Mesodermal cell (in vitro differentiated cells): ENCODE results near the gene BCL11A. TPM values are rescaled to one million over a fixed set of nuclear protein-coding genes. Genes with fewer than 3 reads are reported as not detected.

Experiments used
- H3K27ac ChIP-seq: 2 replicates; pipeline ENCODE4 v1.7.0; 2013; ENCODE audit warnings: mild to moderate bottlenecking, low read depth, low read length, moderate library complexity; ENCODE audit not compliant: severe bottlenecking
- H3K36me3 ChIP-seq: 2 replicates; pipeline ENCODE4 v1.7.1; 2013; ENCODE audit warnings: mild to moderate bottlenecking, low read length, moderate library complexity; ENCODE audit not compliant: control insufficient read depth, insufficient read depth
- H3K4me1 ChIP-seq: one replicate; pipeline ENCODE4 v1.7.1; 2013; ENCODE audit warnings: mild to moderate bottlenecking, low read length; ENCODE audit not compliant: insufficient read depth, control insufficient read depth, poor library complexity, severe bottlenecking
- H3K4me3 ChIP-seq: 2 replicates; pipeline ENCODE4 v1.7.0; 2013; ENCODE audit warnings: low read length, control low read depth, mild to moderate bottlenecking; ENCODE audit not compliant: insufficient read depth, poor library complexity, severe bottlenecking; ENCODE audit errors: extremely low read depth
- H3K9me3 ChIP-seq: 2 replicates; pipeline ENCODE4 v1.7.1; 2013; ENCODE audit warnings: mild to moderate bottlenecking, low read length, moderate library complexity; ENCODE audit not compliant: control insufficient read depth
- WGBS, 2 experiments: methylation state at CpG; one replicate each; pipeline ENCODE4 v1.1.5; 2013; ENCODE audit warnings: missing lambda C conversion rate in 2 of 2; ENCODE audit not compliant: insufficient coverage in 2 of 2; 5-methylcytosine and 5-hydroxymethylcytosine counted together
- polyA plus RNA-seq, 2 experiments: library from polyadenylated mRNA; stranded (reverse); fragments of 50-300 nt; gene quantifications; one replicate each; pipeline ENCODE4 v1.2.3, GENCODE V29; 2013

The BCL11A gene
- 11.3 TPM for polyA plus RNA-seq (2013, experiment 1 of 2)
- 11.6 TPM for polyA plus RNA-seq (2013, experiment 2 of 2)

- no peaks in the 10 kb centered on the region for H3K9me3 ChIP-seq
- H3K36me3 ChIP-seq = no peaks in the 10 kb centered on the region
- peaks cover 17% of the 10 kb centered on the region for H3K4me1 ChIP-seq
- H3K27ac ChIP-seq = no peak within 1 kb of the TSS
- H3K4me3 ChIP-seq = peak within 1 kb of the TSS; percentile 70
- 0 to 3% methylated on average over 9 to 10 of the region's 35 CpGs for WGBS, 2 experiments
Observed at GRCh38 chr2:60553495-60554073, at the start of gene BCL11A. BCL11A (minus strand) TSS chr2:60553654; CDS start chr2:60553270, 384 bp downstream.

- Histone ChIP-seq H3K27ac (peak overlapping the region; percentile 50), H3K9me3 (no peaks in the 10 kb centered on the region), H3K4me3 (no peak overlapping the region), H3K4me1 (peaks cover 7% of the 10 kb centered on the region), H3K36me3 (no peaks in the 10 kb centered on the region)
- WGBS, 2 experiments = 74 to 75% methylated on average over 9 to 10 of the region's 12 CpGs
Observed at GRCh38 chr2:60602828-60603532, 49.5 kb upstream of the BCL11A start.

- peaks cover 7% of the 10 kb centered on the region for H3K4me1 ChIP-seq
- no peak overlapping the region for H3K27ac ChIP-seq
- 83% methylated on average over 1 of the region's 6 CpGs; no CpG with 5 or more reads in 1 of the 2 experiments for WGBS, 2 experiments
- H3K36me3 ChIP-seq = no peaks in the 10 kb centered on the region
- H3K4me3 ChIP-seq = no peak overlapping the region
- no peaks in the 10 kb centered on the region for H3K9me3 ChIP-seq
Observed at GRCh38 chr2:60602388-60602787, 48.9 kb upstream of the BCL11A start.

- 100% methylated on average over 1 of the region's 3 CpGs; no CpG with 5 or more reads in 1 of the 2 experiments for WGBS, 2 experiments
- H3K36me3 ChIP-seq = no peaks in the 10 kb centered on the region
- peaks cover 7% of the 10 kb centered on the region for H3K4me1 ChIP-seq
- no peak overlapping the region for H3K4me3 ChIP-seq
- H3K27ac ChIP-seq = no peak overlapping the region
- no peaks in the 10 kb centered on the region for H3K9me3 ChIP-seq
Observed at GRCh38 chr2:60598271-60598670, 44.8 kb upstream of the BCL11A start.

- Histone ChIP-seq H3K4me1 (no peaks in the 10 kb centered on the region), H3K9me3 (peaks cover 5% of the 10 kb centered on the region), H3K4me3 (no peak overlapping the region), H3K36me3 (no peaks in the 10 kb centered on the region), H3K27ac (no peak overlapping the region)
- WGBS, 2 experiments = 60 to 80% methylated on average over 2 of the region's 2 CpGs
Observed at GRCh38 chr2:60597346-60597745, 43.9 kb upstream of the BCL11A start.

- H3K9me3 ChIP-seq = peaks cover 12% of the 10 kb centered on the region
- H3K27ac ChIP-seq = no peak overlapping the region
- no peaks in the 10 kb centered on the region for H3K36me3 ChIP-seq
- WGBS, 2 experiments = 100% methylated on average over 1 to 2 of the region's 2 CpGs
- no peak overlapping the region for H3K4me3 ChIP-seq
- H3K4me1 ChIP-seq = no peaks in the 10 kb centered on the region
Observed at GRCh38 chr2:60596411-60596810, 43.0 kb upstream of the BCL11A start.

GRCh38 chr2:60595953-60596352 is 42.5 kb upstream of the BCL11A start:
- Histone ChIP-seq H3K27ac (no peak overlapping the region), H3K9me3 (peaks cover 12% of the 10 kb centered on the region), H3K36me3 (no peaks in the 10 kb centered on the region), H3K4me1 (no peaks in the 10 kb centered on the region), H3K4me3 (no peak overlapping the region)
- WGBS, 2 experiments = 85 to 100% methylated on average over 3 to 4 of the region's 4 CpGs

GRCh38 chr2:60589104-60589503 is 35.6 kb upstream of the BCL11A start:
- Histone ChIP-seq H3K9me3 (peaks cover 12% of the 10 kb centered on the region), H3K27ac (no peak overlapping the region), H3K4me1 (no peaks in the 10 kb centered on the region), H3K36me3 (no peaks in the 10 kb centered on the region), H3K4me3 (no peak overlapping the region)

GRCh38 chr2:60586081-60586480 is 32.6 kb upstream of the BCL11A start:
- WGBS, 2 experiments = 90 to 98% methylated on average over 6 of the region's 6 CpGs
- no peaks in the 10 kb centered on the region for H3K9me3 ChIP-seq
- H3K36me3 ChIP-seq = no peaks in the 10 kb centered on the region
- no peak overlapping the region for H3K27ac ChIP-seq
- no peaks in the 10 kb centered on the region for H3K4me1 ChIP-seq
- H3K4me3 ChIP-seq = no peak overlapping the region

GRCh38 chr2:60585276-60585675 is 31.8 kb upstream of the BCL11A start:
- Histone ChIP-seq H3K4me3 (no peak overlapping the region), H3K9me3 (no peaks in the 10 kb centered on the region), H3K36me3 (no peaks in the 10 kb centered on the region), H3K4me1 (no peaks in the 10 kb centered on the region), H3K27ac (no peak overlapping the region)
- WGBS, 2 experiments = 90 to 95% methylated on average over 12 to 16 of the region's 25 CpGs

- Histone ChIP-seq H3K9me3 (no peaks in the 10 kb centered on the region), H3K27ac (no peak overlapping the region)
- WGBS, 2 experiments = 75 to 78% methylated on average over 4 to 5 of the region's 5 CpGs
Observed at GRCh38 chr2:60583604-60584003, 30.1 kb upstream of the BCL11A start.

More at GRCh38 chr2:60583604-60584003, 30.1 kb upstream of the BCL11A start:
- Histone ChIP-seq H3K4me3 (no peak overlapping the region), H3K36me3 (no peaks in the 10 kb centered on the region), H3K4me1 (no peaks in the 10 kb centered on the region)
